HepG2 (cell line): ENCODE data around the gene OPRL1. TPM values are rescaled to one million over a fixed set of nuclear protein-coding genes. Genes with fewer than 3 reads are reported as not detected.

Experiments used
- ATAC-seq: fragments of 200-7000 bp; cut with Tn5 transposase; 3 replicates; pipeline ENCODE4 v1.9.1; 2020; ENCODE audit warnings: mild to moderate bottlenecking, moderate library complexity
- BruUV-seq: library from RNA; stranded (reverse); fragments of 400-500 nt; replicated peaks from 2 replicates; lab custom pipeline; 2021; lab: Mats Ljungman, UMichigan
- CTCF ChIA-PET: fragments of 300-600 bp; formaldehyde crosslinking; extraction: SDS; loops from one replicate; lab custom pipeline; 2021; ENCODE audit warnings: low total read pairs, inconsistent platforms, low intra/inter-chr PET ratio; lab: Yijun Ruan, JAX
- POLR2A ChIA-PET: fragments of 350-600 bp; sonication (Branson Sonifier 250); formaldehyde crosslinking; loops from one replicate; lab custom pipeline; 2020; ENCODE audit warnings: antibody characterized with exemption, inconsistent platforms; lab: Yijun Ruan, JAX
- DNase-seq: peaks from one replicate; pipeline ENCODE4 v3.0.0-alpha.2; 2015; ENCODE audit warnings: low spot score
- FAIRE-seq: peaks from 3 replicates; lab custom pipeline; 2011; peaks lifted over from hg19 to GRCh38; lab: Jason Lieb, UNC
- H2AFZ ChIP-seq: one replicate; pipeline ENCODE4 v1.6.1; 2011; ENCODE audit warnings: low read length, inconsistent platforms
- H3K27ac ChIP-seq: fragments of 300-600 bp; 3 replicates; pipeline ENCODE4 v1.8.0; 2011; ENCODE audit warnings: mixed run types, mild to moderate bottlenecking, mixed read lengths, low read length, inconsistent platforms; ENCODE audit not compliant: insufficient read depth; ENCODE audit errors: extremely low read length
- H3K27me3 ChIP-seq, 2 experiments: fragments of 200-600 bp in 1 of 2; 2 replicates in 1 of 2; 3 replicates in 1 of 2; pipeline versions ENCODE4 v1.6.0 to v1.8.0; 2011; ENCODE audit warnings: low read length in 2 of 2, mild to moderate bottlenecking in 2 of 2, moderate library complexity in 2 of 2, inconsistent platforms in 1 of 2; ENCODE audit not compliant: insufficient read depth in 2 of 2, control insufficient read depth in 1 of 2
- H3K36me3 ChIP-seq, 2 experiments: fragments of 200-600 bp in 1 of 2; replicated peaks in 1 of 2; 2 replicates in 1 of 2; 3 replicates in 1 of 2; pipeline versions ENCODE4 v1.5.1 to v1.8.0; 2011; ENCODE audit warnings: low read length in 2 of 2, inconsistent platforms in 1 of 2; ENCODE audit not compliant: insufficient read depth in 2 of 2, control insufficient read depth in 1 of 2
- H3K4me1 ChIP-seq: 2 replicates; pipeline ENCODE4 v1.5.1; 2012; ENCODE audit warnings: low read length, inconsistent platforms; ENCODE audit not compliant: insufficient read depth
- H3K4me2 ChIP-seq: 2 replicates; pipeline ENCODE4 v1.6.0; 2011; ENCODE audit warnings: low read depth, low read length, inconsistent platforms
- H3K4me3 ChIP-seq, 3 experiments: fragments of 200-600 bp in 1 of 3; sonication (generic), shearing (Covaris generic) in 1 of 3; replicated peaks in 1 of 3; 2 replicates each; pipeline ENCODE4 v1.5.1; 2011 to 2016; ENCODE audit warnings: low read length in 3 of 3, inconsistent platforms in 2 of 3, low read depth in 2 of 3, mild to moderate bottlenecking in 2 of 3, control low read depth in 1 of 3, mixed read lengths in 1 of 3; ENCODE audit not compliant: insufficient read depth in 1 of 3
- H3K79me2 ChIP-seq: one replicate; pipeline ENCODE4 v1.6.1; 2011; ENCODE audit warnings: low read length, inconsistent platforms; ENCODE audit not compliant: insufficient read depth
- H3K9ac ChIP-seq: 2 replicates; pipeline ENCODE4 v1.6.0; 2011; ENCODE audit warnings: mild to moderate bottlenecking, low read depth, low read length, inconsistent platforms; ENCODE audit not compliant: insufficient read depth
- H3K9me3 ChIP-seq: 2 replicates; pipeline ENCODE4 v1.5.1; 2012; ENCODE audit warnings: mild to moderate bottlenecking, low read length
- H4K20me1 ChIP-seq: 2 replicates; pipeline ENCODE4 v1.6.0; 2011; ENCODE audit warnings: inconsistent platforms, mild to moderate bottlenecking, low read length, moderate library complexity; ENCODE audit not compliant: insufficient read depth
- NAIF1 ChIP-seq: sonication (generic); formaldehyde crosslinking; IDR thresholded peaks from 2 replicates; pipeline ENCODE4 v1.5.0; 2020; ENCODE audit warnings: mild to moderate bottlenecking, missing genetic modification reagents, borderline replicate concordance
- NR0B2 ChIP-seq: sonication (generic); formaldehyde crosslinking; IDR thresholded peaks from 2 replicates; pipeline ENCODE4 v1.4.0; 2020; ENCODE audit warnings: mild to moderate bottlenecking, missing genetic modification reagents
- SRY ChIP-seq: sonication (generic); formaldehyde crosslinking; IDR thresholded peaks from 2 replicates; pipeline ENCODE4 v1.8.0; 2022; ENCODE audit warnings: mild to moderate bottlenecking, missing genetic modification reagents
- ZEB1 ChIP-seq: IDR thresholded peaks from 2 replicates; pipeline ENCODE4 v1.6.1; 2012; ENCODE audit warnings: mild to moderate bottlenecking, low read depth, inconsistent platforms; ENCODE audit not compliant: insufficient replicate concordance
- ZNF318 ChIP-seq: sonication (generic); formaldehyde crosslinking; IDR thresholded peaks from 2 replicates; pipeline ENCODE4 v1.4.0; 2020; ENCODE audit warnings: mild to moderate bottlenecking, missing genetic modification reagents
- ZNF704 ChIP-seq: sonication (generic); formaldehyde crosslinking; IDR thresholded peaks from 2 replicates; pipeline ENCODE4 v1.8.1; 2023; ENCODE audit warnings: mild to moderate bottlenecking, inconsistent platforms, moderate library complexity, missing genetic modification reagents, borderline replicate concordance
- ZNF776 ChIP-seq: sonication (generic); formaldehyde crosslinking; IDR thresholded peaks from 2 replicates; pipeline ENCODE4 v1.4.0; 2020; ENCODE audit warnings: mild to moderate bottlenecking, missing genetic modification reagents
- ZNF879 ChIP-seq: sonication (generic); formaldehyde crosslinking; IDR thresholded peaks from 2 replicates; pipeline ENCODE4 v1.8.1; 2023; ENCODE audit warnings: missing genetic modification reagents
- WGBS: methylation state at CpG from one replicate; pipeline ENCODE4 v1.1.6; 2017; ENCODE audit warnings: low lambda C conversion rate; 5-methylcytosine and 5-hydroxymethylcytosine counted together
- in situ Hi-C: cut with HindIII; loops from 2 replicates; pipeline ENCODE4 v1.10.0; 2017; ENCODE audit warnings: low pct_unique_long_range_greater_than_20kb; ENCODE audit not compliant: extremely low pct_ligation_motif_present
- intact Hi-C: fragments of 100-400 bp; cut with micrococcal nuclease; formaldehyde crosslinking; loops from one replicate; pipeline ENCODE4 v1.10.0; 2022; ENCODE audit not compliant: unreplicated experiment
- polyA plus RNA-seq, 8 experiments: library from polyadenylated mRNA; depleted of rRNA in 3 of 8; stranded (reverse) in 7 of 8; unstranded in 1 of 8; fragments of >200 nt; fragmentation: Illumina TruSeq in 4 of 8; extraction: Trizol in 4 of 8; gene quantifications; 2 replicates each; pipeline versions ENCODE4 v1.2.1 to v1.2.3, GENCODE V29; 2011 to 2016; ENCODE audit warnings: low read depth in 4 of 8, missing spikeins in 1 of 8, mixed read lengths in 1 of 8; ENCODE audit not compliant: insufficient read depth in 1 of 8
- total RNA-seq, 5 experiments: library from RNA; depleted of rRNA; stranded (reverse); fragments of >200 nt; fragmentation: Illumina TruSeq; extraction: Trizol; gene quantifications; 2 replicates each; pipeline ENCODE4 v1.2.3, GENCODE V29; 2016; ENCODE audit warnings: low read depth in 1 of 5

The OPRL1 gene
- total and polyA plus RNA-seq, 2 of the 13 experiments (the other 11 are each of a cell fraction or from before 2014, with no cell fraction given), result 0.35 to 0.71 TPM

GRCh38 chr20:64057628-64058498 is 22.0 kb upstream of the OPRL1 start (continued):
- TF ChIP-seq ZEB1, result peak; percentile 36
- no peak; the same call in 1 of the 2 replicates for TF ChIP-seq ZNF879 (CRISPR knock-in tag)
- TF ChIP-seq, all 625 proteins: peak for 236

GRCh38 chr20:64058536-64058935 is 21.3 kb upstream of the OPRL1 start:
- BruUV-seq, result no TSS peak
- Histone ChIP-seq H3K36me3 (no peaks in the 10 kb centered on the region), H3K4me1 (peaks cover 69% of the 10 kb centered on the region), H3K79me2 (no peaks in the 10 kb centered on the region), H3K4me2 (no peak overlapping the region), H3K9me3 (no peaks in the 10 kb centered on the region), H3K27me3 (no peaks in the 10 kb centered on the region; a peak in 1 of 5 replicates), H4K20me1 (0 out of 2 replicates have a peak, but pooled peaks cover under 1% of the 10 kb centered on the region), H3K27ac (no peak overlapping the region), H2AFZ (no peak overlapping the region), H3K9ac (no peak overlapping the region), H3K4me3 (0 out of 6 replicates have a peak overlapping the region, but pooled peaks of 1 of the 3 experiments have one; percentile 69)
- intact Hi-C loops (no loop called here), in situ Hi-C loops (loop anchor here (5.0 kb wide), 1 partner anchor 81 kb away; the partner anchor contains the start of gene SAMD10)
- POLR2A ChIA-PET, result interaction anchor here (0.7 to 4.6 kb wide), 5 partner anchors 8 to 78 kb away, joined by 3 to 41 read pairs (median 4); partner anchors contain the start of genes C20orf204 and PRPF6
- DNase-seq (no peak), ATAC-seq (no peak), FAIRE-seq (no peak)
- TF ChIP-seq ZNF776 (CRISPR knock-in tag) (0 out of 2 replicates have a peak, but pooled peaks have one; percentile 61), NAIF1 (CRISPR knock-in tag) (no peak), ZNF704 (no peak), NR0B2 (CRISPR knock-in tag) (peak; percentile 27; the same call in 1 of the 2 replicates), SRY (0 out of 2 replicates have a peak, but pooled peaks have one; percentile 48), ZNF318 (CRISPR knock-in tag) (0 out of 2 replicates have a peak, but pooled peaks have one; percentile 51)
- CTCF ChIA-PET, result interaction anchor here (1.2 to 3.7 kb wide), 2 partner anchors 78 to 102 kb away, joined by 3 to 33 read pairs; partner anchors contain the start of genes PRPF6, SAMD10 and UCKL1
- WGBS, result 77% methylated on average over 12 of the region's 12 CpGs
